ENCODE data around the gene EIPR1. TPM values are rescaled to one million over a fixed set of nuclear protein-coding genes. Genes with fewer than 3 reads are reported as not detected.

EIPR1 gene
- polyA plus RNA-seq, 3 donors from 2014 or later, result 37.1 to 47.7 (median 41.1) TPM

GRCh38 chr2:3163401-3163800 is 214.2 kb downstream of the EIPR1 start:
- Mint-ChIP-seq H3K4me3 (no peak overlapping the region), H3K9me3 (peaks cover 4 to 24% (median 10%) of the 10 kb centered on the region in 6 donors), H3K27me3 (ENCODE audit: low read depth in 3 of 3) (no peaks in the 10 kb centered on the region), H3K27ac (peak overlapping the region in 1 of 6 donors; percentile 55), H3K4me1 (no peaks in the 10 kb centered on the region), H3K36me3 (peaks cover 43 to 66% (median 58%) of the 10 kb centered on the region in 3 donors)
- DNase-seq, result no peak

GRCh38 chr2:3162442-3163077 is 215.1 kb downstream of the EIPR1 start:
- Mint-ChIP-seq H3K36me3 (peaks cover 45 to 66% (median 61%) of the 10 kb centered on the region in 3 donors), H3K4me3 (no peak overlapping the region), H3K27ac (no peak overlapping the region), H3K27me3 (ENCODE audit: low read depth in 3 of 3) (no peaks in the 10 kb centered on the region), H3K9me3 (peaks cover 4 to 24% (median 10%) of the 10 kb centered on the region in 6 donors), H3K4me1 (no peaks in the 10 kb centered on the region)
- no peak for DNase-seq

- peaks cover 40 to 66% (median 64%) of the 10 kb centered on the region in 3 donors for H3K36me3 Mint-ChIP-seq
- H3K27ac Mint-ChIP-seq, result no peak overlapping the region
- no peaks in the 10 kb centered on the region for H3K27me3 Mint-ChIP-seq (ENCODE audit: low read depth in 3 of 3)
Observed at GRCh38 chr2:3160751-3161330, 216.8 kb downstream of the EIPR1 start.

GRCh38 chr2:3159782-3160545 is 217.7 kb downstream of the EIPR1 start:
- no peak for DNase-seq
- Mint-ChIP-seq H3K4me3 (no peak overlapping the region), H3K4me1 (no peaks in the 10 kb centered on the region), H3K27me3 (ENCODE audit: low read depth in 3 of 3) (no peaks in the 10 kb centered on the region), H3K36me3 (peaks cover 34 to 69% (median 58%) of the 10 kb centered on the region in 3 donors), H3K9me3 (peaks cover 2 to 20% (median 10%) of the 10 kb centered on the region in 6 donors), H3K27ac (no peak overlapping the region)

More at GRCh38 chr2:3160751-3161330, 216.8 kb downstream of the EIPR1 start:
- H3K9me3 Mint-ChIP-seq, result peaks cover 4 to 24% (median 10%) of the 10 kb centered on the region in 6 donors
- H3K4me1 Mint-ChIP-seq, result no peaks in the 10 kb centered on the region
- DNase-seq, result no peak
- no peak overlapping the region for H3K4me3 Mint-ChIP-seq

- Mint-ChIP-seq H3K4me1 (no peaks in the 10 kb centered on the region), H3K4me3 (no peak overlapping the region), H3K36me3 (peaks cover 12 to 53% (median 32%) of the 10 kb centered on the region in 3 donors), H3K27ac (no peak overlapping the region), H3K27me3 (ENCODE audit: low read depth in 3 of 3) (peaks cover 0 to 2% (median 0%) of the 10 kb centered on the region in 3 donors), H3K9me3 (no peaks in the 10 kb centered on the region)
- no peak for DNase-seq
Observed at GRCh38 chr2:3154700-3155099, 222.9 kb downstream of the EIPR1 start.

- Mint-ChIP-seq H3K9me3 (no peaks in the 10 kb centered on the region), H3K4me1 (no peaks in the 10 kb centered on the region), H3K27ac (no peak overlapping the region), H3K4me3 (no peak overlapping the region), H3K36me3 (peaks cover 12 to 47% (median 26%) of the 10 kb centered on the region in 3 donors), H3K27me3 (ENCODE audit: low read depth in 3 of 3) (peaks cover 0 to 2% (median 0%) of the 10 kb centered on the region in 3 donors)
- DNase-seq, result no peak
Observed at GRCh38 chr2:3154146-3154545, 223.5 kb downstream of the EIPR1 start.

GRCh38 chr2:3151153-3151918 is 226.3 kb downstream of the EIPR1 start:
- no peak for DNase-seq
- Mint-ChIP-seq H3K4me1 (peaks cover 0 to 3% of the 10 kb centered on the region in 2 donors), H3K36me3 (peaks cover 8 to 36% (median 20%) of the 10 kb centered on the region in 3 donors), H3K4me3 (no peak overlapping the region), H3K9me3 (no peaks in the 10 kb centered on the region), H3K27me3 (ENCODE audit: low read depth in 3 of 3) (peaks cover 0 to 2% (median 0%) of the 10 kb centered on the region in 3 donors), H3K27ac (no peak overlapping the region)

- Mint-ChIP-seq H3K4me3 (no peak overlapping the region), H3K27ac (no peak overlapping the region), H3K27me3 (ENCODE audit: low read depth in 3 of 3) (peaks cover 0 to 2% (median 0%) of the 10 kb centered on the region in 3 donors), H3K9me3 (no peaks in the 10 kb centered on the region), H3K36me3 (peaks cover 5 to 22% (median 13%) of the 10 kb centered on the region in 3 donors), H3K4me1 (peaks cover 0 to 3% of the 10 kb centered on the region in 2 donors)
- DNase-seq, result no peak
Observed at GRCh38 chr2:3149441-3150217, 228.0 kb downstream of the EIPR1 start.

GRCh38 chr2:3148716-3149115 is 228.9 kb downstream of the EIPR1 start:
- no peak for DNase-seq
- no peaks in the 10 kb centered on the region for H3K9me3 Mint-ChIP-seq
- H3K27ac Mint-ChIP-seq, result no peak overlapping the region

GRCh38 chr2:3147651-3148530 is 229.7 kb downstream of the EIPR1 start:
- peaks cover 0 to 2% (median 0%) of the 10 kb centered on the region in 3 donors for H3K27me3 Mint-ChIP-seq (ENCODE audit: low read depth in 3 of 3)
- DNase-seq, result no peak
- H3K4me3 Mint-ChIP-seq, result no peak overlapping the region
- peaks cover 5 to 22% (median 13%) of the 10 kb centered on the region in 3 donors for H3K36me3 Mint-ChIP-seq
- no peak overlapping the region for H3K27ac Mint-ChIP-seq
- no peaks in the 10 kb centered on the region for H3K9me3 Mint-ChIP-seq
- H3K4me1 Mint-ChIP-seq, result peaks cover 0 to 3% of the 10 kb centered on the region in 2 donors

More at GRCh38 chr2:3148716-3149115, 228.9 kb downstream of the EIPR1 start:
- Mint-ChIP-seq H3K27me3 (ENCODE audit: low read depth in 3 of 3) (peaks cover 0 to 2% (median 0%) of the 10 kb centered on the region in 3 donors), H3K4me3 (no peak overlapping the region), H3K36me3 (peaks cover 5 to 22% (median 13%) of the 10 kb centered on the region in 3 donors), H3K4me1 (peaks cover 0 to 3% of the 10 kb centered on the region in 2 donors)

GRCh38 chr2:3146772-3147650 is 230.6 kb downstream of the EIPR1 start:
- peak overlapping the region in 1 of 6 donors; percentile 62 for H3K27ac Mint-ChIP-seq

More at GRCh38 chr2:3146772-3147650, 230.6 kb downstream of the EIPR1 start:
- Mint-ChIP-seq H3K36me3 (peaks cover 0 to 14% (median 7%) of the 10 kb centered on the region in 3 donors), H3K27me3 (ENCODE audit: low read depth in 3 of 3) (no peaks in the 10 kb centered on the region), H3K4me3 (no peak overlapping the region), H3K9me3 (no peaks in the 10 kb centered on the region), H3K4me1 (peaks cover 0 to 3% of the 10 kb centered on the region in 2 donors)
- DNase-seq, result no peak

Data from immature natural killer cell (primary cell).